Measurements from ENCODE around the gene SCUBE1.

The SCUBE1 gene

GRCh38 chr22:43237280-43237679 lies 105.9 kb downstream of the SCUBE1 start:
- no peak for TF ChIP-seq CTCF (IDR thresholded peaks at IDR 0.05)

GRCh38 chr22:43236411-43237166 lies 106.6 kb downstream of the SCUBE1 start:
- no peak for TF ChIP-seq CTCF (IDR thresholded peaks at IDR 0.05)

- TF ChIP-seq CTCF (IDR thresholded peaks at IDR 0.05), result no peak
These were observed 107.4 kb downstream of the SCUBE1 start for GRCh38 chr22:43235445-43236409.

- TF ChIP-seq CTCF (IDR thresholded peaks at IDR 0.05), result no peak
These were observed 108.7 kb downstream of the SCUBE1 start for GRCh38 chr22:43234264-43234988.

- no peak for TF ChIP-seq CTCF (IDR thresholded peaks at IDR 0.05)
These were observed 109.6 kb downstream of the SCUBE1 start for GRCh38 chr22:43233529-43233928.

GRCh38 chr22:43232445-43232844 lies 110.7 kb downstream of the SCUBE1 start:
- no peak for TF ChIP-seq CTCF (IDR thresholded peaks at IDR 0.05)

- no peak for TF ChIP-seq CTCF (IDR thresholded peaks at IDR 0.05)
These were observed 111.5 kb downstream of the SCUBE1 start for GRCh38 chr22:43231724-43232034.

Data from LNCAP (cell line).